AG09309 (cell line): ENCODE data around the gene NOS3.

Source experiments
- DNase-seq: peaks from one replicate; pipeline ENCODE4 v3.0.0-alpha.2; 2010; ENCODE audit warnings: low read depth
- H3K4me3 ChIP-seq: 2 replicates; pipeline ENCODE4 v1.5.1; 2011; ENCODE audit warnings: mild to moderate bottlenecking, low read depth, low read length, moderate library complexity; ENCODE audit not compliant: control insufficient read depth
- TF ChIP-seq, protein P1 (sequence below): IDR thresholded peaks from 2 replicates; pipeline ENCODE4 v1.5.1; 2011; ENCODE audit warnings: mild to moderate bottlenecking, low read depth, low read length, inconsistent platforms; ENCODE audit not compliant: insufficient read depth, control insufficient read depth; ENCODE audit errors: missing control alignments

The NOS3 gene

DNA sequence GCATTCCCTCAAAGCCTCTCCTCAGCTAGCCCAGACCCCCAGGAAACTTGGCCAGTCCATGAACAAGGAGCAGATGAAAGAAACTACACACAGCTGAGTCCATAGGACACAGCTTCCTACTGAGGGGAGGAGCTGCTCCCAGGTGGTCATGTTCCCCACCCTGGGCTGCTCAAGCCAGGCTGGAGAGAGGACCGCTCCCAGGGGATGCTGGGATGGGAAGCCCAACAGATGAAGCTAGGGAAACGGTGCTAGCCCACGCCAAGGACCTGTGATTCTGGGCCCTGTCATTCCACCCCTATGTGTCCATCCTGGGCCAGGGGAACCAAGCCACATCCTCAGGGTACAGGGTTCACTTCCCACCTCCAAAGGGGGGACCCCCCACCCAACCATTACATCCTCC lies 31.7 kb upstream of the NOS3 start:
- no peak for DNase-seq
- H3K4me3 ChIP-seq = no peak overlapping the region
- TF ChIP-seq, protein P1, sequence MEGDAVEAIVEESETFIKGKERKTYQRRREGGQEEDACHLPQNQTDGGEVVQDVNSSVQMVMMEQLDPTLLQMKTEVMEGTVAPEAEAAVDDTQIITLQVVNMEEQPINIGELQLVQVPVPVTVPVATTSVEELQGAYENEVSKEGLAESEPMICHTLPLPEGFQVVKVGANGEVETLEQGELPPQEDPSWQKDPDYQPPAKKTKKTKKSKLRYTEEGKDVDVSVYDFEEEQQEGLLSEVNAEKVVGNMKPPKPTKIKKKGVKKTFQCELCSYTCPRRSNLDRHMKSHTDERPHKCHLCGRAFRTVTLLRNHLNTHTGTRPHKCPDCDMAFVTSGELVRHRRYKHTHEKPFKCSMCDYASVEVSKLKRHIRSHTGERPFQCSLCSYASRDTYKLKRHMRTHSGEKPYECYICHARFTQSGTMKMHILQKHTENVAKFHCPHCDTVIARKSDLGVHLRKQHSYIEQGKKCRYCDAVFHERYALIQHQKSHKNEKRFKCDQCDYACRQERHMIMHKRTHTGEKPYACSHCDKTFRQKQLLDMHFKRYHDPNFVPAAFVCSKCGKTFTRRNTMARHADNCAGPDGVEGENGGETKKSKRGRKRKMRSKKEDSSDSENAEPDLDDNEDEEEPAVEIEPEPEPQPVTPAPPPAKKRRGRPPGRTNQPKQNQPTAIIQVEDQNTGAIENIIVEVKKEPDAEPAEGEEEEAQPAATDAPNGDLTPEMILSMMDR = no peak

DNA sequence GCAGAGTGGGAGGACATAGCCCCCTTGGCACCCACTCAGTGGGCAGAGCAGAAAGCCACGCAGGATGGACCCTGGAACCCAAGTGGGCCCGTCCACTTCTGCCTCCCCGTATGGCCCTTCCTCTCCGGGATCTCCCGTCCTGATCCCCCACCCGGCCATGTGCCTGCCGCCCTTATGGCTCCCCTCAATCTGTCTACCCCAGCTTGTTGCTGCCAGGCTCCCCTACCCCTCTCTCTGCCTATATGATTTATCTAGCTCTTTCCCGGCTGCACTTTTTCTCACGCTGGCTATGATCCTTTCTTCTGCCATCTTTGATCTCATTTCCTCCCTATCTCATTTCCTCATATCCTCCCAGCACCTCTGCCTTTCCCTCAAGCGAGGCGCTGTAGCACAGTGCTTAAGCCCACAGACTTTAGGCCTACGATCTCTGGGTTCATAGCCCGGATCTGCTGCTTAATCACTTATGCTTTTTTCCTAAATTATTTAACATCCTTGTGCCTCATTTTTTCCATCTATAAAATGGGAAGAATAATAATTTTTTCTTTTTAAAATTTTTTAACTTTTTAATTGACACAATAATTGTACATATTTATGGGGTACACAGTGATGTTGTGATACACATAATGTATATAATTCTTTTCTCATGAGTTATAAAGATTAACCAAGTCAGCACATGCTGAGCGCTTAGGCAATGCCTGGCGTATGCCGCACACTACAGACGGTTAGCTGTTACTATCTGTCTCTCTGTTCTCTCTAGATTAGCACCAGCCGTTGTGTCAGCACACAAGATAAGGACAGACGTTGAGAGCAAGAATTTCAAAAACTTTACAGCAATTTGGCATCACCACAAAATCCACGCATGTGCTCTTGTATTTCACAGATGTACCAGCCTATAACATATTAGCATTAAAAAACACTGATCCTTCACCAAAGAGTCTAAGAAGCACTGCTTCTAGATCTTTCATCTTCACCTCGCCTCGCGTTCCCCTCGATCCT lies 30.8 kb upstream of the NOS3 start:
- H3K4me3 ChIP-seq = no peak overlapping the region
- DNase-seq = no peak
- TF ChIP-seq, protein P1 = no peak

DNA sequence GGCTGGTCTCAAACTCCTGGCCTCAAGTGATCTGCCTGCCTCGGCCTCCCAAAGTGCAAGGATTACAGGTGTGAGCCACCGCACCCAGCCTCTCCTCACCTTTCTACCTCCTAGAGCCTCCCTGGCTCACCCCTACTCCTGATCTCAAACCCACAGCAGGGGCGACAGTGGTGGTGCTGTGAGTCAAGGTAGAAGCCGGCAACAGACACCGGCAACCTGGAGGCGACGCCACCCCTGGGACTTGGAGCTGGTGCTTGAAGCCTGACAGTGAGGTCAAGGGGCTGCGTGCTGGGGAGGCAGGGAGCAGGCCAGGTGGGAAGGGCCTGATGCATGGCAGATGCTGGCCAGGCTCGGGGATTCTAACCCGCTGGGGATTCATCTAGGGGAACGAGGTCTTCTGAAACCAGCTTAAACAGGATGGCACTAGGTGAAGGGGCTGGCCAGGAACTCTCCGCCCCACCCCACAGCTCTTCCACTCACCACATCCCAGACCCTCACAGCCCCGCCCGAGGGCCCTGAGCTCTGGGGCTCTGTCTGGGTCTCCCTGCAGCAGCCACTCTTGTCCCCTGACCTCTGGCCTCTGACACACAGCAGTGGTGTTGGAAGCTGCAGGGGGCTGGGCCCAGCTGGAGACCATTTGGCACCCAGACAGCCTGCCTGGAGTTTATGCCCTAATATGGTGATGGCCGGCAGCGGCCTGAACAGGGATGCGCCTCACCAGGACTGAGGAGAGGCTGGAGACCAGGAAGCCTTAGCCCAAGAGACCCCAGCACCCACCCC lies 29.1 kb upstream of the NOS3 start:
- TF ChIP-seq, protein P1 = no peak
- no peak overlapping the region for H3K4me3 ChIP-seq
- DNase-seq = no peak

DNA sequence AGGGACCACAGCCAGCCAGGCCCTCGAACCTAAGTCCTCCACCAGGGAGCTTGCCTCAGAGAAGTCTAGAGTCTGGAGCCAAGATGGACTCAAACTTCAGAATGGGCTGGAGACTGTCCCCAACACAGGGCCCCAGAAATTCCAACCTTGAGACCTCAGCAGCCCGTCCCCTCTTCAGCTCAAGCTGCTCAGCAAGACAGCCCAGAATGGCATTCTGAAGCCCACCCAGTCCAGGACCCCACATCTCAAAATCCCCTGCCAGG lies 28.6 kb upstream of the NOS3 start:
- H3K4me3 ChIP-seq = no peak overlapping the region
- DNase-seq = no peak
- TF ChIP-seq, protein P1 = no peak

DNA sequence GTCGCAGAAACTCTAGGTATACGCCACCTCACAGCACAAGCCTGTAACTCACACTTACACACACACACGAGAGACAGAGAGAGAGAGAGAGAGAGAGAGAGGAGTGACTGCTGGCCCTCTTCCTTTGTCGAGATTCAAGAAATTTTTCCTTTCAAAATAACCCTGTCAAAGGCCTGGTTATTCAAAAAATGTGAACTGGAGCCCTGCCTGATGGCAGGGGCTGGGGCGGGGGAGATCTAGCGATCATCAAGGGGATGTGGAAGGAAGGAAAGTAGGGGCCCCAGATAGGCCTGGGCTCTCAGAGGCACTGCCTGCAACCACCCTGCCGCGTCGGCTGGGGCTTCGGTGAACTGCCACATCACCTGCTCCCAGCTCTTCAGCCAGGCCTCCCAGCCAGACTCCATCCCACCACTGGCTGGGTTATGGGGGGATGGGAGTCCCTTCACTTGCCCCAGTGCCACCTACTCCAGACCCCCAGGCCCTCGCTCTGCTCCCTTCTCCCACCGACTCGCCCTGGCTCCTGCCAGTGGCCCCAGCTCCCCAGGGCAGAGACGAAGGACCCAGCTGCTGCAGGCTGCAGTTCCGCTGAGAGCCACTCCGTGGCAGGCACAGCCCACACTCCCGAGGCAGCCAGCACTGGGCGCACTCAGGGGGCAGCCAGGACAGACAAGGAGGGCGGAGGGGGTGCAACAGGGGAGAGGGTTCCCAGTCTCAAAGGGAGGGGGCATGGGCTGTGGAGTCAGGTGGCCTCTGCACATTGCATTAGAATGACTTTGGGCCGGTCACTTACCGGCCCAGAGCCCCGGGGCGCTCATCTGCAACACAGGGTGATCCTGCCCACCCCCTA lies 28.0 kb upstream of the NOS3 start:
- TF ChIP-seq, protein P1 = peak; percentile 94
- DNase-seq = no peak
- no peak overlapping the region for H3K4me3 ChIP-seq
